ENCODE measurements around the gene TICRR. TPM values are rescaled to one million over a fixed set of nuclear protein-coding genes. Genes with fewer than 3 reads are reported as not detected.

The TICRR gene
- total and polyA plus RNA-seq, 2 of the 8 experiments (the other 6 are each of a cell fraction or from before 2014, with no cell fraction given): 13.1 to 34.8 TPM

DNA sequence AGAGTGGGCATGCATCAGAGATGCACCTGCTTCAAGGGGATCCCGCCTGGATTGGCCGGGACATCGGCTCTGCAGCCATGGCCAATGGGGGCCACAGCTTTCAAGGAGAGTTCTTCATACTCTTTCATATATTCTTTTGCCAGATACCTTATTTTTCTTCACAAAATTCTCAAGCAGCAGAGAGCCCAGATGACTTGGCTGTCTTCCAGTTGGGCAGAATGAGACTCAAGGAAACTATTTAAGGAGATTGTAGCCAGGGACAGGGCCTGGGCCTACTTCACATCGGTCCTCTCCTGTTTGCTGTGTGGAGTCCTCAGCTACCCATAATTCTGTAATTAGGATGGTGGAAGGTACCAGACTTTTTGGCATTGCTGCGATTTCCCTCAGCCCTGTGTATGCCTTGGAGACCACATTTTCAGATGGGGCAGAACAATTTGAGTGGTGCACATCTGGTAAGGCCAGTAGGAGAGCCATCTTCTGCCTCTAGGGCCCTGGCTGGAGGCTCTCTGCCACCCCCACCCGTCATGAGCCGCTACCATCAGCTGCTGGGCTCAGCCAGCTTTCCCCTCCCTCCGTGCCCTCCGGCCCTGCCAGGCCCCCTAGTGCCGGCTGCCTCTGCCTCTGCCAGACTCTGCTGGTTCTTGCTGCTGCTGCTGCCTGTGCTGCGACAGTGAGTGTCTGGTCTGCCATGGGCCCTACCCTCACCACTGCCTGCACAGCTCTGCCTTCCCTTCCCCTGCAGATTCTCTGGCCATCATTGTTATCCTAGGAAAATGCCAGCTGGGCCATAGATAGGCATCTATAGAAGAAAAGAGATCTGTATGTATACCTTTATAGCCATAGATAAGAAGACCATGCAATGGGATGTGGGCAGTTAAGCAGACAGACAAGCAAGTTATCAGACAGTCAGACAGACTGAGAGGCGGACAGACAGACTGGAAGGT, 97.2 kb downstream of the TICRR start:
- FAIRE-seq (no peak), DNase-seq (ENCODE audit: low read depth in 1 of 2, low spot score in 2 of 2) (no peak)
- Histone ChIP-seq H2BK20ac (ENCODE audit: low read length) (no peak overlapping the region), H3K23ac (ENCODE audit: insufficient read length) (no peak overlapping the region), H2AFZ (ENCODE audit: low read length) (no peak overlapping the region), H2BK15ac (ENCODE audit: low read length) (0 out of 2 replicates have a peak overlapping the region, but pooled peaks have one; percentile 62), H2BK5ac (ENCODE audit: low read depth, low read length) (no peak overlapping the region), H3K56ac (replicated peaks; ENCODE audit: insufficient read length, low read depth, low read length) (no peak overlapping the region), H3K18ac (ENCODE audit: extremely low read depth, low read length) (no peak overlapping the region), H2BK12ac (ENCODE audit: low read depth, low read length) (no peak overlapping the region), H3K27ac (ENCODE audit: low read depth, low read length) (no peak overlapping the region), H2AK5ac (ENCODE audit: low read depth, low read length) (no peak overlapping the region), H3K9me3 (ENCODE audit: insufficient read depth in 2 of 2, low read depth in 1 of 2, low read length in 1 of 2) (no peaks in the 10 kb centered on the region), H4K5ac (ENCODE audit: insufficient read length, low read depth, low read length) (no peak overlapping the region), H2BK120ac (replicated peaks; ENCODE audit: low read depth, low read length) (no peak overlapping the region), H3K23me2 (ENCODE audit: low read depth, low read length) (no peaks in the 10 kb centered on the region), H4K20me1 (replicated peaks in 1 of 2; ENCODE audit: control insufficient read depth in 1 of 2, insufficient read depth in 2 of 2, low read length in 2 of 2) (no peaks in the 10 kb centered on the region), H4K91ac (replicated peaks; ENCODE audit: insufficient read length, low read length) (no peak overlapping the region), H3K9ac (replicated peaks in 1 of 4; ENCODE audit: extremely low read depth in 1 of 4, low read depth in 3 of 4, low read length in 3 of 4) (no peak overlapping the region), H3K4ac (replicated peaks; ENCODE audit: insufficient read length, low read depth, low read length) (no peak overlapping the region), H3K36me3 (ENCODE audit: control insufficient read depth in 2 of 4, insufficient read depth in 4 of 4, low read length in 3 of 4) (no peaks in the 10 kb centered on the region), H3K14ac (ENCODE audit: insufficient read length) (no peak overlapping the region), H3K4me2 (ENCODE audit: insufficient read depth in 1 of 2, low read depth in 2 of 2, low read length in 2 of 2) (no peak overlapping the region; a peak in 1 of 4 replicates), H3K79me1 (ENCODE audit: low read depth, low read length) (no peaks in the 10 kb centered on the region), H3K4me1 (replicated peaks in 1 of 4; ENCODE audit: control insufficient read depth in 3 of 4, insufficient read depth in 4 of 4, low read length in 3 of 4) (no peaks in the 10 kb centered on the region; a peak in 1 of 7 replicates), H3K79me2 (ENCODE audit: control insufficient read depth in 1 of 2, insufficient read depth in 2 of 2, low read length in 2 of 2) (no peaks in the 10 kb centered on the region), H3K4me3 (ENCODE audit: extremely low read depth in 1 of 4, insufficient read depth in 2 of 4, low read depth in 3 of 4, low read length in 4 of 4) (no peak overlapping the region), H4K8ac (ENCODE audit: extremely low read depth, insufficient read depth, low read length) (no peak overlapping the region), H3K27me3 (replicated peaks in 1 of 4; ENCODE audit: control insufficient read depth in 3 of 4, extremely low read depth in 1 of 4, insufficient read depth in 3 of 4, low read length in 3 of 4) (peaks cover 0 to 3% (median 0%) of the 10 kb centered on the region in 4 experiments; a peak in 2 of 7 replicates)
- ChIA-PET CTCF (ENCODE audit: partially characterized antibody) (interaction anchor here (0.7 to 6.6 kb wide), 22 partner anchors 8 to 775 kb away, joined by 3 to 43 read pairs (median 5); partner anchors contain the start of genes PEX11A and WDR93), POLR2A (ENCODE audit: partially characterized antibody) (interaction anchor here (1.1 to 1.5 kb wide), 2 partner anchors 25 to 97 kb away, joined by 3 read pairs; partner anchors contain the start of gene TICRR)
- WGBS, 2 experiments (ENCODE audit: extremely low coverage in 1 of 2, insufficient coverage in 1 of 2, insufficient read length in 1 of 2, insufficient replicate concordance in 2 of 2, low coverage in 1 of 2, low lambda C conversion rate in 2 of 2, missing lambda C conversion rate in 1 of 2): 77% methylated on average over 12 of the region's 12 CpGs; no CpG with 5 or more reads in 1 of the 2 experiments
- no peak for TF ChIP-seq JUN (IDR thresholded peaks at IDR 0.05; ENCODE audit: low read depth, low read length)
- no peak for TF ChIP-seq SP2 (IDR thresholded peaks at IDR 0.05; ENCODE audit: low read length)
- TF ChIP-seq POLR2AphosphoS5 (IDR thresholded peaks at IDR 0.05; ENCODE audit: low read depth, low read length): no peak
- TF ChIP-seq GTF2F1 (IDR thresholded peaks at IDR 0.05; ENCODE audit: borderline replicate concordance, low read depth, low read length): no peak
- no peak for TF ChIP-seq YY1 (IDR thresholded peaks at IDR 0.05; ENCODE audit: low read depth, low read length)
- TF ChIP-seq, protein P1, sequence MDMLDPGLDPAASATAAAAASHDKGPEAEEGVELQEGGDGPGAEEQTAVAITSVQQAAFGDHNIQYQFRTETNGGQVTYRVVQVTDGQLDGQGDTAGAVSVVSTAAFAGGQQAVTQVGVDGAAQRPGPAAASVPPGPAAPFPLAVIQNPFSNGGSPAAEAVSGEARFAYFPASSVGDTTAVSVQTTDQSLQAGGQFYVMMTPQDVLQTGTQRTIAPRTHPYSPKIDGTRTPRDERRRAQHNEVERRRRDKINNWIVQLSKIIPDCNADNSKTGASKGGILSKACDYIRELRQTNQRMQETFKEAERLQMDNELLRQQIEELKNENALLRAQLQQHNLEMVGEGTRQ (IDR thresholded peaks at IDR 0.05; ENCODE audit: low read length): no peak
- no peak for TF ChIP-seq SRF (IDR thresholded peaks at IDR 0.05; ENCODE audit: low read depth, low read length)
- TF ChIP-seq CREB1 (IDR thresholded peaks at IDR 0.05): no peak
- no peak for TF ChIP-seq SIN3A (conservative IDR thresholded peaks at IDR 0.05 in 1 of 2, IDR thresholded peaks at IDR 0.05 in 1 of 2; ENCODE audit: low read depth in 1 of 2, low read length in 2 of 2)
- no peak for TF ChIP-seq SIX5 (IDR thresholded peaks at IDR 0.05; ENCODE audit: low read depth, low read length)
- no peak for TF ChIP-seq KDM5A (IDR thresholded peaks at IDR 0.05; ENCODE audit: low read length)
- no peak for TF ChIP-seq TBP (IDR thresholded peaks at IDR 0.05; ENCODE audit: low read depth, low read length)
